Fibroblast of skin of right biceps (primary cell): ENCODE measurements around the gene EIF4E3.

Source experiments
- DNase-seq: peaks from one replicate; pipeline ENCODE4 v3.0.0-alpha.2; 2013

EIF4E3 gene

GRCh38 chr3:71684757-71685386 lies 40.3 kb downstream of the EIF4E3 start:
- peak; percentile 84 for DNase-seq

DNA sequence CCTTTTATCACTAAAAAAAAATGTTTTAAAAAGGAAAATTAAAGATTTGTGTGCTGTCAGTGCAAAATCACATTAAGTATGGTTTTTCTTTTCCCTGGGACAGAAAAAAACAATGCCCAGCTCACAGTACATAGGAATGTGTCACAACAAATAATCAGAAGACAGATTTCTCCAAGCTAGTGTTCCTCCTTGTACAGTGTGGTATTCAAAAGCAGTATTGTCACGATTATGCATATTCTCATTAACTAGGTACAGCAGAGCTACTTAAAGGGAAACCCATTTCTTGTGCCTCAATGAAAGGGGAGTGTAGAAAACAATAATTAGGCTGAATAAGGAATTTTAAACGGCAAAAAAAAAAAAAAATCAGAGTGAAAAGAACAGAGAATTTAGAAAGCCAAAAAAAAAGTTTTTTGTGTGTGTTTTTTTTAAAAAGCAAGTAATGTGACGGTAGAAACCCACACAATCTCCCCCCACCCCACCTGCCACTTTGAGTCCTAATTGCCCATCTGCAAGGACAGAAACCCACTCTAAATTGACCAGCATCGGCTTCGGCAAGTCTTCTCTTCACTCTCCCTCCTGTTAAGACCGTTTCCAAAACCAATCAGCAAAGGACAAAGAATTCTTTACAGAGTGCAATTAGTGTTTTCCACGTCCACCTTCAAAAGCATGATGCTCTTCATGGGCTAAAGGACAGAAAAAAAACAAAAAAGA lies 41.0 kb downstream of the EIF4E3 start:
- no peak for DNase-seq

- DNase-seq = peak; percentile 75
These were observed 44.0 kb downstream of the EIF4E3 start for GRCh38 chr3:71681224-71681668.

GRCh38 chr3:71680603-71681002 lies 44.6 kb downstream of the EIF4E3 start:
- DNase-seq = peak; percentile 51

DNA sequence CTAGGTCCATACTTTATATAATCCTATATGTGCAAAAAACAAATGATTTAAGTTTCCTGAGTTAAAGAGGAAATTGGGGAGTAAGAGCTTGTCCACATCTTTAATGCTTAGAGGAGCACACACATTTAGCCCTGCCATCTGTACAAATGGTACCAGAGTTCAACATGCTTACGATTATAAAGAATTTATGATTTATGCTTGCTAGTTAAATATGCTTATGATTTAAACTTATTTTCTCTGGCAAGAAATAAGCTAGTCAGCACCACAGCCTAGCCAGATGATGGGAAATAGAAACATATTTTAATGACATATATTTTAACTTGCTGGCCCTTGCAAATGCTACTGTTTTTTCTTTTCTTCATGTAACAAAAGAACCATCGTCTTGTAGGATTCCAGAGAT lies 48.3 kb downstream of the EIF4E3 start:
- no peak for DNase-seq

DNA sequence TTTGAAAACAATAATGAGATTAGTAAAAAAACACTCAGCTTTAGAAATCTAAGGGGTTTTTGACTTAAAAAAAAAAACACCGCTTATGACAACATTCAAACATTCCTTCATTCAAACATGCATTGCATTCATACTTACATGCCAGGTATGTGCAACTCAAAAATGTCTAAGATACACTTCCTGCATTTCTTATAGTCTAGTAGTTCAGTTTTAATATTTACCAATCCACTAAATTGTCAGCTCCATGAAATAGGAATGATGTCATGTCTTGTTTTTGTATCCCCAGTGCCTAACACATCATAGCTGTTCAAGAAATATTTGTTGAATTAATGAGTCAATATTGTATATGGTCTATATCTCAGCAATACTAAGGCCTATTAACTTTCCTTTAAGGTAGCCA lies 51.7 kb downstream of the EIF4E3 start:
- DNase-seq = peak; percentile 76

GRCh38 chr3:71672807-71673206 lies 52.4 kb downstream of the EIF4E3 start:
- DNase-seq = no peak

DNA sequence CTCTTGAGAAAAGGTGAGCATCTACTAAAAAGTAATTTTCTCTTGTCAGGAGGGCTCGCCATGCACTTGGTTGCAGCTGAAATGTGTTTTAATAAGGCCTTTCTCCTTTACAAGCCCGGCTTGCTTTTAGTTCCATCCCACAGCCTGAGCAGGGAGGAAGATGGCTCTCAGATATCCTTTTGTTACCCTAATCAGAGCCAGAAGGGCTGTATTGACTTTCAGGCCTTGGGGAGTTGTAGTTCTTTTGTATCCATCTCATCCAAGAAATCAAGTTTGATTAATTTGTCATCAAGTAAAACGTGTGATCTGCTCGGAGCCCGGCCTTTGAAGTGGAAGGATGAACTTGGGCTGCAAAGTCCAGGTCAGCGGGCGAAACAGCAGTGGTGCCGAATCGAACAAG lies 52.9 kb downstream of the EIF4E3 start:
- no peak for DNase-seq

DNA sequence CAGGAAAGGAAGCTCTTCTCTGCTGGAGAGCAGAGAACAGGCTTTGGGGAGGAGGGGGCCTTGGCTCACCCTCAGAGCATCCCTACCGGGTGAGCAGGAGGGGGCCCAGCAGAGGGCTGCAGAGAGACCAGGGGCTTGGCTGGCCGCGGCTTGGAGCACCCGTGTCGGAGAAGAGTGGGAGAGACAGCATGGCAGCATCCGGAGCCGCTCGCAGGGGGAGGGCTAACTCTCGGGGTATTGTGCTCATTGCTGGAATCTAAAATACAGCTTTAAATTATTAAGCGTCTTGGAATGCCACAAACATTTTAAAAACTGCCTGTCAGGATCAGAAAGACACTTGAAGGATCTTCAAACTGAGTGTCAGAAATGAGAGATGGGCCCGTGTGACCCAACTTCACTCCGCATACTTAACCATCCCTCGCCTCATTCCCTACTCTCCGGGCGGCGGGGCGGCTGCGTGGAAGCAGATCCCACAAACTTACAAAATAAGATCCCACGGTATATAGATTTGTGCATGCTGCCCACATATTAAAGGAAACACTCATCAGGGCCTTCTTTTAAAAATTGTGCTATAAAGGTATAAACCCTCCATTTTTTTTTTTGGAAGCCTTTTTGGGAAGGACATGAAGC lies 53.9 kb downstream of the EIF4E3 start:
- peak; percentile 40 for DNase-seq

GRCh38 chr3:71662568-71662967 lies 62.6 kb downstream of the EIF4E3 start:
- DNase-seq = no peak

DNA sequence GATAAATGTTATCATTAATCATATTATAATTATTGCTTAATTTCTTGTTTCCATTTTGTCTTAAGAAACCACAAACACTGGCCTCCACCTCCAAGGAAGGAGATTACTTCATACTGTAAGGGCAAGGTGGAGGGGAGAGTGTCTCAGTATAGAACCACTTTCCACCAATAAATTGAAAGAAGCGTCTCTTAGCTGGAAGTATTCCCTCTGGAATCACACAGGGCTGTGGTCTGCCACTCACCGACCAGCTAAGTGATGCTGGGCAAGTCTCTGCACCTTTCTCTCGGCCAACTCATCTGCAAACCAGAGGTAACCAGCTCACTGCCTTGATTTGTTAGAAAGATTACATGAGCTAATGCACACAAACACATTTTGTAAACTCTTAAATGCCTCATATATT lies 63.1 kb downstream of the EIF4E3 start:
- no peak for DNase-seq

- no peak for DNase-seq
These were observed 65.2 kb downstream of the EIF4E3 start for GRCh38 chr3:71659864-71660591.

GRCh38 chr3:71657831-71658530 lies 67.2 kb downstream of the EIF4E3 start:
- no peak for DNase-seq

DNA sequence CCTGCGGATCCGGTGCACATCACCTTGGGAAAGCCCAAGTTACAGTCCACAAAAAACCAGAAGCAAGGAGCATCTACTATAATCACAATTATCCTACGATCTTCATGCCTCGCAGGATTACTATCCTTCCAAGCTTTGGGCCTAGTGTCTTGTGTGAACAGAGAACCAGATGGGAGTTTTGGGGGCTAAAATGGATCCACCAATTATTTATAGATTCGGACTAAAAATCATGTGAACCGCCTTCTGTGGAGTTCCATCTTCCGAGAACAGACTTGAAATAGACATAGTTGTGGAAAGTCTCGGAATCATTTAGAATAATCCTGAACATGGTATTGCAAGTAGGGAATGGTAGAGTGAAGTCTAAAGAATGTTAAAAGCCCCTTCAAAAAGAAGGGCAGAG lies 70.1 kb downstream of the EIF4E3 start:
- DNase-seq = no peak

GRCh38 chr3:71653414-71653807 lies 71.8 kb downstream of the EIF4E3 start:
- no peak for DNase-seq

- DNase-seq = peak; percentile 76
These were observed 72.3 kb downstream of the EIF4E3 start for GRCh38 chr3:71652781-71653413.

DNA sequence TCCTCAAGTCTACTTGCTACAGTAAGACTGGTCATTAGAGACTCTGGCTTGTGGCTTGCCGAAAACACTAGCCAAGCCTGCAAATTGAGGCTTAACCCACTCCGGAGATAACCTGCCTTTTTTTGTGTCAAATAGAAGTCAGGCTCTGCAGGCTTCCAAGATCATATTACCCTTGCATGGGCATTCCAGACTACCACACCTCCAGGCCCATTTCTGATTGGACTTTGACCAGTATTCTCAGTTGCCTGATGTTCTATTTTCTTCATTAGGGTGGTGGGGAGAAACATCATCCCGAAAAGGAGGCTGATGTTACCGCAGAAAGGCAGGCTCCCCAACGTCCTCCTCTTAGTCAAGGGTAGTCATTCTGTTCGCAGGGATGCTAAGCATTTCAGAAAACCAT lies 73.6 kb downstream of the EIF4E3 start:
- no peak for DNase-seq

GRCh38 chr3:71650372-71650771 lies 74.8 kb downstream of the EIF4E3 start:
- no peak for DNase-seq

- no peak for DNase-seq
These were observed 75.4 kb downstream of the EIF4E3 start for GRCh38 chr3:71649757-71650156.

GRCh38 chr3:71647751-71648150 lies 77.5 kb downstream of the EIF4E3 start:
- no peak for DNase-seq

DNA sequence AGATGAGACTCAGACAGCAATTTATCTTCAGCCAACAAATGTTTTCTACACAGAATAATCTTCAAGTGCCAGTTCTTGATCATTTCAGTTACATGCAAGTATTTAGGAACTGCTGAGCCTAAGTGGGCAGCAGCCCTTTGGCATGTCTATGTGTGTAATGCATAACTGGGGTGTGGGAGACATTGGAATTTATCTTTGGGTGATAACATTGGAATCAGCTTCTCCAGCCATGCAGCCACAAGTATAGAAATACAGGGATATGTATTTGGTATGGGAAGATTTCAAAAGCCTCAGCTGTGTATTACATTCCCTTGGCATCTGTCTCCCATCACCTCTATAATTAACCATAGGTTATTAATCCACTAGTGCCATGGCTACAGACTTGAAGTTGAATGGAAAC lies 78.2 kb downstream of the EIF4E3 start:
- no peak for DNase-seq

GRCh38 chr3:71645140-71645539 lies 80.1 kb downstream of the EIF4E3 start:
- no peak for DNase-seq
